KG1 (cell line): ENCODE measurements around the gene RPS16.
A peak's percentile ranks its signal among the peaks of the same experiment; 100 is the strongest.

Experiments used
- DNase-seq: peaks from one replicate; lab custom pipeline; 2025; lab: John Stamatoyannopoulos, UW

Gene RPS16

DNA sequence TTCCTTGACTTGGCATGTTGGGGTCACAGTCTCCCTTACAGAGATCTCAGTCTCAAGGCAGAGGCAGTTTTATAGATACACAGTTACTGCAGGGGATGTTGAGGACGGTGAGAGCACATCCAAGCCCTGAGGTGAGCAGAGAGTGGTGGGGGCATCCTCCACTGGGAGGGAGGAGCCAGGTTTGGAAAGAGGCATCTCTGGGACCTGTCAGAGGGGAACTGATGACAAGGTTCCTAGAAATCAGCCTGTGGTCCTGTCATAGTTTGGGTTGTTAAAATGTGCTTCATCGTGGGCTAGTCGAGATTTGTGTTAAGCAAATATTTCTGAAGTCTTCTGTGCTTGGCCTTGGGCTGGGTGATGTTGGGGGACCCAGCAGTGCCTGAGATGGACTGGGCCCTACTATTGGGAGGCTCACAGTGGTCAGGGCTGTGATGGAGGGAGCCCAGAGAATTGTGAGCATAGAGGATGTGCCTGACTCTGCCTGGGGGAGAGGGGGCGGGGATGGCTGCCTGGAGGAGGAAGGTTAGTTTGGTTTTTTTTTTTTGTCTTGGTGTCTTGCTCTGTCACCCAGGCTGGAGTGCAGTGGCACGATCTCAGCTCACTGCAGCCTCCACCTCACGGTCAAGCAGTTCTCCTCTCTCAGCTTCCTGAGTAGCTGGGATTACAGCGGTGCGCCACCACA lies 13.5 kb upstream of the RPS16 start:
- no peak for DNase-seq

DNA sequence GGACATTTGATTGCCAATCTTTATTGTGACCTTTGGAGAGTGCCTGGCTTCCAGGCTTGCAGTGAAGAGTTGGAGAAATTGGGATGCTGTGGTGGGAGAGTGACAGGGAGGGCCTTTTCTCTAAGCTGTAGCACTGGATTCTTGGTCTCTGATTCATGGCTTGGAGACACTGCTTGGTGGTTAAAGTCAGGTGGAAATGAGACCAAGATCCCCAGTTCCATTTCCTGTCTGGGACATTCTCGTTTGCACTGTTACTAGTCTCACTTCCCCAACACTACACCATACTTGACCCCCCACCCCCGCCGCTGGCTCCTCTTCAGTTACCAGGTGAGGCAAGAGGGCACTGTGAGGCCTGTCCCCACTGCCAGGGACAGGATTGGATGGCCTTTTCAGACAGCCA lies 12.5 kb upstream of the RPS16 start:
- DNase-seq, result no peak

DNA sequence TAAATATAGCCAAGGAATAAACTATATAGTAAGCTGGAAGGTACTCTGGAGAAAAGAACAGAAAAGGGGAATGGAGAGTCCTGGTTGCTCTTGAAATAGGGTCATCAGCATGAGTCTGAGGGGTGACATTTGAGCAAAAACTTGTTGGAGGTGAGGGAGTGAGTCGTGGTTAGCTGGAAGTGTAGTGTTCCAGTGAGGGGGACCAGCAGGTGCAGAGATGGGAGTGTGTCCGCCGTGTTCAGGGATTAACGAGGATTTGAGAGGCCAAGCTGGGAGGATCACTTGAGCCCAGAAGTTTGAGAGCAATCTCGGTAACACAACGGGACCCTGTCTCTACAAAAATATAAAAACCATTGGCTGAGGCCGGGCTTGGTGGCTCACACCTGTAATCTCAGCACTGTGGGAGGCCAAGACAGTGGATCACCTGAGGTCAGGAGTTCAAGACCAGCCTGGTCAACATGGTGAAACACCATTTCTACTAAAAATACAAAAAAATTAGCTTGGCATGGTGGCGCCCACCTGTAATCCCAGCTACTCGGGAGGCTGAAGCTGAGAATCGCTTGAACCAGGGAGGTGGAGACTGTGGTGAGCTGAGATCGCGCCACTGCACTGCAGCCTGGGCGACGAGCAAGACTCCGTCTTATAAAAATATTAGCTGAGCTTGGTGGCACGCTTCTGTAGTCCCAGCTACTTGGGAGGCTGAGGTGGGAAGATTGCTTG lies 10.8 kb upstream of the RPS16 start:
- no peak for DNase-seq

DNA sequence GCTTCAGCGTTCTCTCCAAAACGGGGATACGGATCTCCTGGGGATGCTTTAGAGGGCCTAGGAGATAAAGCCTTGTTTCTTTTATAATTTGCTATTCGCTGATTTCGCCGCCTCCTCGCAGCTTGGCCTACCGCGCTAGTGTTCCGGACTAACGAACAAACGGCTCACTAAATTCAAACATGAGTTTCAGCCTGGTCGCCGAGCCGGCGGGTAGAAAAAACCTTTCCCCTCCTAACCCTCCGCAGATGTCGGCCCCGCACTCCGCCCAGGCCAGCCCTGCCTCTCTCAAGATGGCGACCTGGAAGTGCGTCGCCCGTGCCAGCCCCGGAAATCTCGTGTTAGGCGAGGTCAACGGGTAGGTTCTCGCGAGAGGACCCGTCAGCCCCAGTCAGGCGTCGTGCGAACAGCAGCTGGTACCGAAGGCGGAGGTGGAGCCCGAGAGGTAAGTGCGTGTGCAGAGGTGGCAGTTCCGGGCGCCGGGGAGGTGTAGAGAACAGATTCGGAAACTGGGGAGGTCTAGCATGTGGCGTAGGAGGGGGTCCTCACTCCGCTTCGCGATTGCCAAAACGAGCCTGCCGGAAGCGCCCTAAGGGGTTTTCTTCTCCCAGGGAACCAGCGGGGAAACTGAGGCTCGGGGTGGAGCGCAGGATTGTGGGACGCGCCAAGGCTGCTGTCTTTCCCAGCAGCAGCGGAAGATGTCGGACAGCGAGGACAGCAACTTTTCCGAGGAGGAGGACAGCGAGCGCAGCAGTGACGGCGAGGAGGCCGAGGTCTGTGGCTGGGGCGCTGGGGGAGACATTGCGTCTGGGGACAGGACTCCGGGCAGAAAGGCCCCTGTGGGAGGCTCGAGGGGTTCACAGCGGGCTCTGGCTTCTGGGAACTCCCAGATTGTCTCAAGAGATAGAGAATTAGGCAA lies 9.7 kb upstream of the RPS16 start, which contains the start of gene SUPT5H:
TSS of gene SUPT5H (plus strand) at position 387 of the 916 bp plus-strand sequence. CDS start at position 696, 309 bp downstream.
- DNase-seq, result peak; percentile 90

DNA sequence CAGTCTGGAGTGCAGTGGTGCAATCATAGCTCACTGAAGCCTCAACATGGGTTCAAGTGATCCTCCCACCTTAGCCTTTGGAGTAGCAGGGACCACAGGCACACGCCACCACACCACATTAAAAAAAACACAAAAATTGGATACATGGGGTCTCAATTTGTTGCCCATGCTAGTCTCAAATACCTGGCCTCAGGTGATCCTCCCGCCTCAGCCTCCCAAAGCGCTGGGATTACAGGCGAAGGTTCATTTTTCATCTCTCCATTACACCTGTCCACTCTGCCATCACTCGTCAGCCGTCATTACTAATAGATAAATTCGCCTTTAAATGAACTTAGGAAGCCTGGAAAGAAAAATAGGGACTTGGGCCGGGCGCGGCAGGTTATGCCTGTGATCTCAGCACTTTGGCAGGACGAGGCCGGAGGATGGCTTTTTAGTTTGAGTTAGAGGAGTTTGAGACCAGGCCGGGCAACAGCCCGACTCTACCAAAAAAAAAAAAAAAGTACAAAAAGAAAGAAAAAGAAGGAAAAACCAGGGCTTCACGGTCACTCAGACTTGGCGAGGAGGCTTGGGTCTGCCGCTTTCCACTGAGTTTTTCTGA lies 8.9 kb upstream of the RPS16 start:
- DNase-seq, result no peak

DNA sequence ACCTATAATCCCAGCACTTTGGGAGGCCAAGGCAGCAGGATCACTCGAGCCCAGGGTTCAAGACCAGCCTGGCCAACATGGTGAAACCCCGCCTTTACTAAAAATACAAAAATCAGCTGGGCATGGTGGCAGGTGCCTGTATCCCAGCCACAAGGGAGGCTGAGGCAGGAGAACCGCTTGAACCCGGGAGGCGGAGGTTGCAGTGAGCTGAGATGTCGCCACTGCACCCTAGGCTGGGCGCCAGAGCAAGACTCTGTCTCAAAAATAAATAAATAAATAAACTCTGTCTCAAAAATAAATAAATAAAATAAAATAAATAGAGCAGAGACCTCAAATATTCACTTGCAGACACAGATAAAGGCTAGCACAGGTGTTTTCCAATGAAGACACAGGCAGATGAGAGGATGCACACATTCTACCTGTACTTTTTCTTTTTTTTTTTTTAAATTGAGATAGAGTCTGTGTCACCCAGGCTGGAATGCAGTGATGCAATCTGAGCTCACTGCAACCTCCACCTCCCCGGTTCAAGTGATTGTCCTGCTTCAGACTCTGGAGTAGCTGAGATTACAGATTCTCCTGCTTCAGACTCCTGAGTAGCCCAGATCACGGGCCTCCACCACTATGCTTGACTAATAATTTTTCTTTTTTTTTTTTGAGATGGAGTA lies 2.7 kb upstream of the RPS16 start:
- DNase-seq, result no peak

DNA sequence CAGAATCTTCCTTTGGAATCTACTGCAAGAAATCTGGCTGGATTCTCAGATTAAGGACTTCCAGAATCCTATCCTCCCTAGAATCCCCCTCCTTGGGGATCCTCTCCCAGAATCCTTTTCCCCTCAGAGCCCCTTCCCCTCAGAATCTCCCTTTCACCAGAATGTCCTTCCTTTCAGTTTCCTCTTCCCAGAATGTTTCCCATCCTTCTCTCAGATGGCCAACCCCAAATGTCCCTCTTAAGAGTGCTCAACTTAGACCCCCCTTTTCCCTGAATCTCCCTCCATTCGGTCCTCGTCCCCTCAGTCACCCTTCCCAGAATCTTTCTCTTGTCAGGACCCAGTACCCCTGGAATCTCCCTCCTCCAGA lies 584 bp upstream of the RPS16 start:
- no peak for DNase-seq

DNA sequence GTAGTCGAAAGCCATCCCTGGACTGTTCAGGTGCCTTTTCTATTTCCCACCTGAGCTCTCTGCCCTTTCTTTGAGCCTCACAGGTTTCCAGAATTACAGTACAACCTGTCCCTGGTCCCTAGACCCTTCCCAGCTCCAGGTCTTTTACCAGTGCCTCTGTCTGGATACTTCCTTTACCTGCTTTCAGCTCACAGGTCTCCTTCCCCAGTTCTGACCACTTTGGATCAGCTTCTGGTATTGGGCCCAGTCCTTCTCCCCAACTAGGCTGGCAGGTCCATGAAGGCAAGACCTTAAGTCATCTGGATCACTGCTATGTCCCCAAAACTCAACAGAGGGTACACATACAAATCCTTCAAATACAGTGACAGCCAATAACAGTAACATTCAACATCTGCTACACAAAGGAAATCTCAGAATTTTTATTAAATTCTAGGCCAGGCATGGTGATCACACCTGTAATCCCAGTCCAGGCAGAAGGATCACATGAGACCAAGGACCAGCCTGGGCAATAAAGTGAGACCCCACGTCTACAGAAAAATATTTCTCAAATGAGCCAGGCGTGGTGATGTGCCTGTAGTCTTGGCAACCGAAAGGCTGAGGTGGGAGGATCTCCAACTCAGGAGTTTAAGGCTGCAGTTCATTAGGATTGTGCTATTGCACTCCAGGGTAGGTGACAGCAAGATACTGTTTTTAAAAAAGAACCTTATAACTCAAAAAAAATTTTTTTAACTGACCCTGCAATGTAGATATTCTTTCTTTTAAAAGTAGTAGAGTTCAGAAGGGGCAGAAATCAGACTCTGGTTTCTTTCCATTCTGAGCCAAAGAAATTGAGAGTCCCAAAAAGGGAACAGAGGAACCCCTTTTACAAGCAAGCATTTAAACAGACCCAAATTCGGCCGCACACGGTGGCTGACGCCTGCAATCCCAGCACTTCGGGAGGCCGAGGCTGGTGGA lies 1.3 kb downstream of the RPS16 start:
- DNase-seq, result no peak

DNA sequence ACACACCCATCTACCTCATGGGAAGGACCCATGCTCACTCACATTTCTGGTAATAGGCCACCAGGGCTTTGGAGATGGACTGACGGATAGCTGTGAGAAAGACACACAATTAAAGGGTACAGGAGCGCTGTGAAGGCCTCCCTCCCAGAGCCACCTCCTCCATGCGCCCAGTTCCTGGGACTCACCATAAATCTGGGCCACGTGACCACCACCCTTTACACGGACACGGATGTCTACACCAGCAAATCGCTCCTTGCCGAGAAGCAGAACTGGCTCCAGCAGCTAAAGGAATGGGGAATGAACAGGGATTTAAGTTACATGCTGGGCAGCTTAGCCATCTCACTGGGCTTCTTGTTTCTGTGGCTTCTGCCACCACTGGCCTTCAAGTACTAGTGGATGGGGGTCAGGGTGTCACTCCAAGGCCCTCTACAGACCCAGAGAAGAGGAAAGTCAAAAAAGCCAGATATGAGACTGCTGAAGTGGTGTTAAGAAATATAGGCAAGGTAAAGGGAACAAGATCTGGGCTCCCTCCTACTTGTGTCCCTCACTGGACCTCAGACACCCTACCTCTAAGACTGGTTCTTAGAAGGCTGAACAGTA lies 2.2 kb downstream of the RPS16 start:
- DNase-seq, result no peak

DNA sequence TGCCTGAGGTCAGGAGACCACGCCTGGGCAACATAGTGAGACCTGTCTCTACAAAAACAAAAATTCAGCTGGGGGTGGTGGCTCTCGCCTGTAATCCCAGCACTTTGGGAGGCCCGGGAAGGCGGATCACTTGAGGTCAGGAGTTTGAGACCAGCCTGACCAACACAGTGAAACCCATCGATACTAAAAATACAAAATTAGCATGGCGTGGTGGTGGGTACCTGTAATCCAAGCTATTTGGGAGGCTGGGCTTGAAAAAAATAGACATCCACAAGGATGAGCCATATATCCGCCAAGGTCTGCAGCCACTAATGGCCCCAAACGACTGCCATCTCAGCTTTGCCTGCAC lies 3.1 kb downstream of the RPS16 start:
- no peak for DNase-seq

DNA sequence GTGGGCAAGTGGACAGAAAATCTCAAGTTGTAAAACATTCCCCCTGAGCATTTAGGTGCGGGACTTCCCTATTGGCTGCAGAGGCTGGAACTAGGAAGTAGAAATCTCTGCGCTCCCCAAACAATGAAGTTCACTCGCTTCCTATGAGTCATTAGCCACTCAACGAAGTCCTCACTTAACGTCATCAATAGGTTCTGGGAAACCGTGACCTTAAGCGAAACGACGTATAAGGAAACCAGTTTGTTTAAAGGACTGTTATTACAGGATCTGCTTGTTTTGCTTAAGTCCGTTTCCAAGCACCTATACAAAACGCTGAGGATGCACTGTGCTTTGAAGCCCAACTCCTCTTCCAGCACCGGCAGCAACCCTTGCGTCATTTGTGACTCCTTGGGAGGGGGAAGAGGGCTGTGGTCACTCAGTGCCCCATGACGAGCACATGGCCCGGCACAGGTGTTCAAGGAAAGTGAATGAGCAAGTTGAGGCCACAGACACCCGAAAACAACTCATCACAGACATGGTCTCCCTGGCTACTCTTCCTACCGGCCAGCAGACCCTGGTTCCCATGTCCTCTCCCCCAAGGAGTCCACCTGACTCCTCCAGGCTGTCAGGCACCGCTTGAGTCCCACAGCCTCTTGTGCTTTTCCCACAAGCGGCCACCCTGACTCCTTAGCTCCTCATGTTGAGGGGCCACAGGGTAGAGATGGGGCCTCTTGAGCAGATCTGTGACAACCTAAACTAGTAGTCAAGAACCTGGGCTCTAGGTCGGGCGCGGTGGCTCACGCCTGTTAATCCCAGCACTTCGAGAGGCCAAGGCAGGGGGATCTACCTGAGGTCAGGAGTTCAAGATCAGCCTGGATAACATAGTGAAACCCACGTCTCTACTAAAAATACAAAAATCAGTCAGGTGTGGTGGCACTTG lies 4.8 kb downstream of the RPS16 start:
- DNase-seq, result no peak

DNA sequence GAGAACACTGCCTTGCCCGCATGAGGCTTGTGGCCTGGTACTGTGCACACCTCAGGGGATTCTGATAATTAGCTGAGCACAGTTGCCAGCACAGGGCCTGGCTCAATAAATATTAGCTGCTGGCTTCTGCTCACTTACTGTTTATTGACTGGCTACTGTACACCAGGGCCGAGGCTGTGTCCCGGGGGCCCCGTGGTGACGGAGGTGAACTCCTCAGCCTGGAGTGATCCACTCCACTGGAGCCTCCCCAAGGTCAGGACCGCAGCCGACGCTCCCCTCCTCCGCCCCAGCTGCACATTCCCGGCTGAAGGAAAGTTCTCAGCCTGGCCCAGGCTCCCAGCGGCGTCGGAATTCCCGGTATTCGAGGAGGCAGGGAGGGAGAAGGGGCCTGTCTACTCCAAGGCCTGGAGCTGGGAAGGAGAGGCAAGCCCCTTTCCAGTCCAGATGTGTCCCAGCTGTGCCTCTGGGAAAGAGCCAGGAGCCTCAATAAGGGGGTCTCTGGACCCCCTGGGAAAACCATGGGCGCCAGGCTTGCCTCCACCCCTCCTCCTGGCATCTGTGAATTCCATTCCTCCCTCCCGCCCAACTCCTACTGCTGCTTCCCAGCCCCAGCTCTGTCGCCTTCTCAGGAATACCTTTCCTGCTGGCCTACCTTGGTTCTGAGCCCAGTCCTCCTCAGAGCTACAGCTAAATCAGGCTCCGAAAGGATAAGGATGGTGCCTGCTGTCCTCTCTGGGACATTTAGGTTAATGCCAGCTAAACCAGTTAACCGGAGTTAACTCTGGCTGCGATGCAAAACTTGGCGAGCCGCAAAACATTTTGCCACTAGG lies 7.3 kb downstream of the RPS16 start:
- DNase-seq, result no peak

DNA sequence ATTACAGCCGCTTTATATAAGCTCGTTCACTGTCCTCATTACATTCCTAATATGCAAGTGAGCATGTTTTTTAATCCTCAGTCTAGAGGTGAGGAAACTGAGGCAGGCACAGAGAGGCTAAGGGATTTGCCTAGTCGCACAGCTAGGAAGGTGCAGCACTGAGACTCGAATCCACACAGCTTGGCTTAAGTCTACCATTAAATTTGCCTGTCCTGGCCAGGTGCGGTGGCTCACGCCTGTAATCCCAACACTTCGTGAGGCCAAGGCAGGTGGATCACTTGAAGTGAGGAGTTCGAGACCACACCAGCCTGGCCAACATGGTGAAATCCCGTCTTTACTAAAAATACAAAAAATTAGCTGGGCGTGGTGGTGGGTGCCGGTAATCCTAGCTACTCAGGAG lies 8.0 kb downstream of the RPS16 start:
- no peak for DNase-seq

DNA sequence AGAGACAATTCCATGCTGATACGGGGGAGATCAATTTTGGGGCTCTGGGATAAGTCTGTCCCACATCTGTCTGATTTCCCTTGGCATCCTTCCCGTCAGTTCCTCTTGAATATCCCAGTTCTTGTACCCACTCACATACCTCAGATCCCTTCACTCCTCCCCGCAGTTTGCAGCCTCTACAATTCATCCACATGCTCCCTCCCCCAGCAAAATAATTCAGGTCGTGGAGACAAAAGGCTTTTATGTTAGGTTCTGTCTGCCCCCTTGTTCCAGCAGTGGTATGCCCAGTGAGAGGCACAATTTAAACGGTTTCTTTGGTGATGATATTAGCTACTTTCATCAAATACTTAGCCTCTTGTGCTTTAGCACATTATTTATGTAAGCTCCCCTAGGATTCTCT lies 9.6 kb downstream of the RPS16 start:
- no peak for DNase-seq

DNA sequence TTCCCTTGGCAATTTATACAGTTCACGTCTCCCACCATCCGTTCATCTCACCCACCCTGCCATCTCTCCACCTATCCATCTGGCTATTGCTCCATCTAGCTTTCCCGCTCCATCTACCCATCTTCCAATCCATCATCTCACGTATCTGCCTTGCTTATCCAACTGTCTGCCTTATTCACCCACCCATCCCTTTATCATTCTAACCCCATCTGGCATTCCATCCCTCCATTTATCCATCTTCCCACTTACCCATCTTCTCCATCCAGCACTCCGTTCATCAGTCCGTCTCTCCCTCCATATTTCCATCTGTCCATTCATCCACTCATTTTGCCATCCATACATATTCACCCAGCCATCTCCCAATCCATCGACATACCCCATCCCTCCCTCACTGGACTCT lies 10.0 kb downstream of the RPS16 start:
- no peak for DNase-seq

DNA sequence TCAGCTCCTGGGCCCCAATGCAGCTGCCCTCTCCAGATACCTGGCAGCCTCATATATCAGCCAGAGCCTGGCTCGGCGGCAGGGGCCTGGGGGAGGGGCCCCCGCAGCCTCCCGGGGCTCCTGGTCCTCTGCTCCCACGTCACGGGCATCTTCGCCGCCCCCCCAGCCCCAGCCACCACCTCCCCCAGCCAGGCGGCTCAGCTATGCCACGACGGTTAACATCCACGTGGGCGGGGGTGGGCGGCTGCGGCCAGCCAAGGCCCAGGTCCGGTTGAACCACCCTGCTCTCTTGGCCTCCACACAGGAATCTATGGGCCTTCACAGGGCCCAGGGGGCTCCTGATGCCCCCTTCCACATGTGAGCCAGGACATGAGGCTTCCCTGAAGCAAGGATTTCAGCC lies 10.8 kb downstream of the RPS16 start:
- DNase-seq, result no peak

DNA sequence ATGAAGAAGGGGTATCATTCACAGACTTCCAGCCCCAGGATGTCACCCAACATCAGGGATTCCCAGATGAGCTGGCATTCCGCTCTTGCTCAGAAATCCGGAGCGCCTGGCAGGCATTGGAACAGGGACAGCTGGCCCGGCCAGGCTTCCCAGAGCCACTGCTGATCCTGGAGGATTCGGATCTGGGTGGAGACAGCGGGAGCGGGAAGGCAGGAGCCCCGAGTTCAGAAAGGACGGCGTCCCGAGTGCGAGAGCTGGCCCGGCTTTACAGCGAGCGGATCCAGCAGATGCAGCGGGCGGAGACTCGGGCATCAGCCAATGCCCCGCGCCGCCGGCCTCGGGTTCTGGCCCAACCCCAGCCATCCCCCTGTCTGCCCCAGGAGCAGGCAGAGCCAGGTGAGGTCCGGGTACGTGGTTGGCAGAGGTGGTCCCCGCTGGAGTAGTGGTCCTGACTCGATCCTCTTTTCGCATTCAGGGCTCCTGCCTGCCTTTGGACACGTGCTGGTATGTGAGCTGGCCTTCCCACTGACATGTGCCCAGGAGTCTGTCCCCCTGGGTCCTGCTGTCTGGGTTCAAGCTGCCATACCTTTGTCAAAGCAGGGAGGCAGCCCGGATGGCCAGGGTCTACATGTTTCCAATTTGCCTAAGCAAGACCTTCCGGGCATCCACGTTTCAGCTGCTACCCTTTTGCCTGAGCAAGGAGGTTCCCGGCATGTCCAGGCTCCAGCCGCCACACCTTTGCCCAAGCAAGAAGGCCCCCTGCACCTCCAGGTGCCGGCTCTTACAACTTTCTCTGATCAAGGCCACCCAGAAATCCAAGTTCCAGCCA lies 12.3 kb downstream of the RPS16 start:
- no peak for DNase-seq
